ENCODE measurements around the gene UGT1A9.

DNA sequence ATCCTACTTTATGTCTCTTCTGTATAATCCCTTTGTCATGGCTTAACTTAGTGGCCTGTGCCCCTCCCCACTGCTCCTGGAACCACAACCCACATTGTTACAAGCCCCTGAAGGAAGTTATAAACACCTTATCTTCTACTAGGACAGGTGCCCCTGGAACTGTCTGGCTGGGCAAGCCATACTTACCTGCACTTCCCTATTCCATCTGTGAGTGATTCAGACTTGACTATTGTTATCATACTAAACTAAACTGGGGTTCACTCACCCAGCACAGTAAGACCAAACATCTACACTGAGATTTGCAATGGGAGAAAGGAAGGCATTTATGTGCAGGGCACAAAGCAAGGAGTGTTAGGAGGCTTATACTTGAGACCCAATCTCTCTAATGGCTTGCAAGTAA, 17.3 kb downstream of the UGT1A9 start:
- TF ChIP-seq GATA3 (IDR thresholded peaks at IDR 0.05; ENCODE audit: low read depth, low read length) (no peak), GATA2 (IDR thresholded peaks at IDR 0.05; ENCODE audit: low read depth, low read length) (no peak)

Measured in SH-SY5Y (cell line).